ENCODE results near the gene ATF7IP2.
"Not testable (repeated sequence)": the region's sequence is repeated elsewhere in the genome, so short reads cannot be mapped to it uniquely, and the experiment has no call there.

ATF7IP2 gene, protein sequence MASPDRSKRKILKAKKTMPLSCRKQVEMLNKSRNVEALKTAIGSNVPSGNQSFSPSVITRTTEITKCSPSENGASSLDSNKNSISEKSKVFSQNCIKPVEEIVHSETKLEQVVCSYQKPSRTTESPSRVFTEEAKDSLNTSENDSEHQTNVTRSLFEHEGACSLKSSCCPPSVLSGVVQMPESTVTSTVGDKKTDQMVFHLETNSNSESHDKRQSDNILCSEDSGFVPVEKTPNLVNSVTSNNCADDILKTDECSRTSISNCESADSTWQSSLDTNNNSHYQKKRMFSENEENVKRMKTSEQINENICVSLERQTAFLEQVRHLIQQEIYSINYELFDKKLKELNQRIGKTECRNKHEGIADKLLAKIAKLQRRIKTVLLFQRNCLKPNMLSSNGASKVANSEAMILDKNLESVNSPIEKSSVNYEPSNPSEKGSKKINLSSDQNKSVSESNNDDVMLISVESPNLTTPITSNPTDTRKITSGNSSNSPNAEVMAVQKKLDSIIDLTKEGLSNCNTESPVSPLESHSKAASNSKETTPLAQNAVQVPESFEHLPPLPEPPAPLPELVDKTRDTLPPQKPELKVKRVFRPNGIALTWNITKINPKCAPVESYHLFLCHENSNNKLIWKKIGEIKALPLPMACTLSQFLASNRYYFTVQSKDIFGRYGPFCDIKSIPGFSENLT

GRCh38 chr16:10385725-10386516 lies at the start of gene ATF7IP2:
ATF7IP2 (plus strand) TSS chr16:10386061; CDS start chr16:10430621, 44,560 bp downstream.
- DNase-seq (ENCODE audit: low read depth): peak; percentile 71

DNA sequence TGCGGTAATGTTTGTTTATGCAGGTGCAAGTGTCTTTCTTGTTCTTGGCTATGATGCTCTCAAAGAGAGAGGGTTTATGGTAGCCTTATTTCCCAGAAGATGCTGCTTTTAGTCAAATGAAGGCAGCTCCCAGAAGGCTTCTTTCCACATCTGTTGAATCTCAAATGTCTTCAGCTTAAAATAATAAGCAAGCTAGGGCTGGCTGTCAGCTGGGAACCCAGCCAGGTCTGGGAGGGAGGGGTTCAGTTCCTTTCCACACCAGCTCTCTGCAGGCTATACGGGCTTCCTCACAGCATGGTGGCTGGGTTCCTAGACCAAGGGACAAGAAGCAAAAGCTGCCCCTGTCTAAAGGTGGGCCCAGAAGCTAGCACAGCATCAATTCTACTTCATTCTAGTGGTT lies 47.4 kb upstream of the ATF7IP2 start:
- DNase-seq (ENCODE audit: low read depth): no peak

- DNase-seq (ENCODE audit: low read depth): no peak
Observed at GRCh38 chr16:10339777-10340732, 45.8 kb upstream of the ATF7IP2 start.

- DNase-seq (ENCODE audit: low read depth): no peak
Observed at GRCh38 chr16:10343124-10343760, 42.6 kb upstream of the ATF7IP2 start.

- DNase-seq (ENCODE audit: low read depth): not testable (repeated sequence)
Observed at GRCh38 chr16:10344699-10345098, 41.2 kb upstream of the ATF7IP2 start.

- no peak for DNase-seq (ENCODE audit: low read depth)
Observed at GRCh38 chr16:10345629-10346028, 40.2 kb upstream of the ATF7IP2 start.

DNA sequence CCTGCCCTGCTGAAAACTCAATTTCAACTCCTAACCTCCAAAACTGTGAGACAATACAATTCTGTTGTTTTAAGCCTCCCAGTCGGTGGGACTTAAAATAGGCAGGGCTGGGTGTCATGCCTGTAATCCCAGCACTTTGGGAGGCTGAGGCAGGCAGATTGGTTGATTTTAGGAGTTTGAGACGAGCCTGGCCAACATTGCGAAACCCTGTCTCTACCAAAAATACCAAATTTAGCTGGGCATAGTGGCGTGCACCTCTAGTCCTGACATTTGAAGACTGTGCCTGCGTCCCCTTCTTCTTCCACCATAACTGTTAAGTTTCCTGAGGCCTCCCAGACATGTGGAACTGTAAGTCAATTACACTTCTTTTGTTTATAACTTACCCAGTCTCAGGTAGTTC lies 36.0 kb upstream of the ATF7IP2 start:
- no peak for DNase-seq (ENCODE audit: low read depth)

GRCh38 chr16:10352262-10352661 lies 33.6 kb upstream of the ATF7IP2 start:
- DNase-seq (ENCODE audit: low read depth): no peak

DNA sequence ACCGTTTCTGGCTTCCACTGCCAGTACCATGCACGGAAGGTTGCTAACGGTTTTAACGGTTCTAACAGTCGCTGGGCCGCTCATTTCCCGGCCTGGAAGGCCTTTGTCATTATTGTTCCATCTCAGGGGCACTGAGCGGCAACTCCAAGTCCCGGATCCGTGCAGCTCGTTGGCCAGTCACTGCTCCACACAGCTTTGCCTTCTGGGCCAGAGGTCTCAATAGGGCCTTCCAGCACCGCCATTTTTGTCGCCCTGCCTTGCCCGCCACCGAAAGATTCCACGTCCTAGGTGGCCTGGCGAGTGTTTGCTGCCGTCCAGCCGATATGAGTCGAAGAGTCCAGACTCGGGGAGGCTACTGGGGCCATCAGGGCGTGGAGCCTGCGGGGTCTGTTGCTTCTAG lies 30.3 kb upstream of the ATF7IP2 start:
- no peak for DNase-seq (ENCODE audit: low read depth)

- DNase-seq (ENCODE audit: low read depth): no peak
Observed at GRCh38 chr16:10356870-10357842, 28.7 kb upstream of the ATF7IP2 start.

- DNase-seq (ENCODE audit: low read depth): not testable (repeated sequence)
Observed at GRCh38 chr16:10361747-10362076, 24.1 kb upstream of the ATF7IP2 start.

- DNase-seq (ENCODE audit: low read depth): no peak
Observed at GRCh38 chr16:10362077-10362863, 23.6 kb upstream of the ATF7IP2 start.

DNA sequence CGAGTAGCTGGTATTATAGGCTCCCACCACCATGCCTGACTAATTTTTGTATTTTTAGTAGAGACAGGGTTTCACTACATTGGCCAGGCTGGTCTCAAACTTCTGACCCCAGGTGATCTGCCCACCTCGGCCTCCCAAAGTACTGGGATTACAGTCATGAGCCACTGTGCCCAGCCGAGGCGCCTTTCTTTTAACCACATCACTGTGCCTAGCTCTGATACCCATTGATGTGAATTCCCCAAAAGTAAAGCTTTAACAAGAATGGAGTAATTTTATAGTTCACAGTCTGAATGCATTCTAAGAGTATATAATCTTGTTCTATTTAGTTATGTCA lies 23.0 kb upstream of the ATF7IP2 start:
- DNase-seq (ENCODE audit: low read depth): not testable (repeated sequence)

DNA sequence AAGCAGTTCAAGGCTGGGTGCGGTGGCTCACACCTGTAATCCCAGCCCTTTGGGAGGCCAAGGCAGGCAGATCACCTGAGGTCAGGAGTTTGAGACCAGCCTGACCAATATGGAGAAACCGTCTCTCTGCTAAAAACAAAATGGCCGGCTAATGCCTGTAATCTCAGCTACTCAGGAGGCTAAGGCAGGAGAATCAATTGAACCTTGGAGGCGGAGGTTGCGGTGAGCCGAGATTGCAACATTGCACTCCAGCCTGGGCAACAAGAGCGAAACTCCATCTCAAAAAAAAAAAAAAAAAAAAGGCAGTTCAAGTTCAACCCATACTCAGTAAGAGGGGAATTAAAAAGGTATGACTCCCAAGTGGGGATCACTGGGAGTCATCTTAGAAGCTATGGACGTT lies 19.2 kb upstream of the ATF7IP2 start:
- DNase-seq (ENCODE audit: low read depth): not testable (repeated sequence)

GRCh38 chr16:10367616-10368188 lies 18.2 kb upstream of the ATF7IP2 start:
- DNase-seq (ENCODE audit: low read depth): no peak

DNA sequence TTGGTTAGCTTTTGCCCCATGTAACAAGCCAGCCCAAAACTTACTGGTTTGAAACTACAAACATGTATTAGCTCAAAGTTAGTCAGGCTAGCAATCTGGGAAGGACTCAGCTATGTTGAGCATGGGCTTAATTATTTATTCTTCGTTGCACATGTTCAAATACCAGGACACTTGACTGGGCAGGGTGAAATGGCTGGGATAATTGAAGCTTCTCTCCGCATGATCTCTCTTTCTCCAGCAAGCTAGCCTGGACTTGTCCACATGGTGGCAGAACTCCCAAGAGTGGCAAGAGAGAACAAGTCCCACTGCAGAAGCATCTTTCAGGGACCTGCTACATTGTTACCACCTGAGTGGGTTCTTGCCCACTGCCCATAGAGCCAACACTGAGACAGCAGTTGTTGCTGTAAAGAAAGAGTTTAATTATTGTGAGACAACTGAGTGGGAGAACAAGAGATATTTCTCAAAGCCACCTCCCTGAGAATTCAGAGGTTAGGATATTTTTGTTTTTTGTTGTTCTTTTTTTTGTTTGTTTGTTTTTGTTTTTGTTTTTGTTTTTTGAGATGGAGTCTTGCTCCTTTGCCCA lies 16.8 kb upstream of the ATF7IP2 start:
- DNase-seq (ENCODE audit: low read depth): no peak

DNA sequence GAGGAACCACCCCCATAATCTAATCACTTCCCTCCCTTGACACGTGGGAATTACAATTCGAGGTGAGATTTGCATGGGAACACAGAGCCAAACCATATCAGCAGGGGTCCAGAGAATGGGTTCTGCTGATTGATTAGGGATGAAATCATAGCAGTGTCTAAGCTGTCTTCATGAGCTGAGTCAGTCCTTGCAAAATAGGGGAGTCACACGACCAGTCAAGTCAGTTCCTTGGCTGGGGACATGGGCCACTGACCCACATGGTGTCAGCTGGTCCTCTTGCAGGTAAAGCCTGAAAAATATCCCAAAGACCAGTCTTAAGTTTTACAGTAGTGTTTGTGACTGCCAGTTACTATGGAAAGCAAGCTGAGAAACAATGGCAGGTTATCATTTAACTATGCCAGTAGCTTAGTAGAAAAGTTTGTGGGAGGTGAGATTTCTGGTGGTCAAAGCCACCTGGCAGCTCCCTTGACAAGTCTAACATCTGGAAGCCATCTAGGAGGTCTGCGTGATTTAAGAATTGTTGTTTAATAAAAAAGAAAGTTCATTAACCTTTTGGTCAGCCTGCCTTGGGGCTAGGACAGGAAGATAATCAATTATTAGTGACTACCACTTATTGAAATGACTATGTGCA lies 15.7 kb upstream of the ATF7IP2 start:
- DNase-seq (ENCODE audit: low read depth): no peak

- DNase-seq (ENCODE audit: low read depth): no peak
Observed at GRCh38 chr16:10371592-10371991, 14.3 kb upstream of the ATF7IP2 start.

All from activated T-helper 1 cell treated with Interleukin-2 at 50 U/mL for 16 hours (primary cell).